ENCODE measurements around the gene CDK16.

GRCh38 chrX:47223476-47224250, 5.2 kb downstream of the CDK16 start:
- TF ChIP-seq CTCF (IDR thresholded peaks at IDR 0.05): no peak
- TF ChIP-seq POLR2A (IDR thresholded peaks at IDR 0.05): no peak
